OCI-LY3 (cell line): Measurements from ENCODE around the gene USP50.

Experiments used
- EZH2phosphoT487 ChIP-seq: fragments of 200-600 bp; shearing (Covaris generic); IDR thresholded peaks from 2 replicates; pipeline ENCODE4 v1.6.1; 2018; ENCODE audit warnings: antibody characterized with exemption, mixed run types, low read depth
- TF ChIP-seq, protein P1 (sequence below): fragments of 200-600, 300-600 bp; sonication (generic); IDR thresholded peaks from 2 replicates; pipeline ENCODE4 v1.5.1; 2014; ENCODE audit warnings: antibody characterized with exemption, low read length, low read depth

DNA sequence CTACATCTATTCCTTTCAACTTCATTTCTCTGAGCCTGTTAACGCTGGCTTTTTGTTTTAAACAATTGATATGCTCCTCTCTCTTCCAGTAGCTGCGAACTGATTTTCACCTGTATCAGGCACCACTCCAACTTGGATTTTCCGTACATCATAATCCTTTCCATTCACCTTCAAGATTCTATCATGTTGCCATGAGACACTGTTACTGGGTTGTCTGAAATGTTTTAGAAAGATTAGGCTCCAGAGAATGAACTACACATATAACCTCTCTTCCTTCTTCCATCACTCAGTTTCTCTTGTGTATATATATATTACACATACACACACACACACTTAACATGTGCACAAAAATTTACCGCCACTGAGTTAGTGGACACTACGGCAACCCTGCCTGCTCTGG lies at the start of gene USP50:
- TF ChIP-seq, protein P1, sequence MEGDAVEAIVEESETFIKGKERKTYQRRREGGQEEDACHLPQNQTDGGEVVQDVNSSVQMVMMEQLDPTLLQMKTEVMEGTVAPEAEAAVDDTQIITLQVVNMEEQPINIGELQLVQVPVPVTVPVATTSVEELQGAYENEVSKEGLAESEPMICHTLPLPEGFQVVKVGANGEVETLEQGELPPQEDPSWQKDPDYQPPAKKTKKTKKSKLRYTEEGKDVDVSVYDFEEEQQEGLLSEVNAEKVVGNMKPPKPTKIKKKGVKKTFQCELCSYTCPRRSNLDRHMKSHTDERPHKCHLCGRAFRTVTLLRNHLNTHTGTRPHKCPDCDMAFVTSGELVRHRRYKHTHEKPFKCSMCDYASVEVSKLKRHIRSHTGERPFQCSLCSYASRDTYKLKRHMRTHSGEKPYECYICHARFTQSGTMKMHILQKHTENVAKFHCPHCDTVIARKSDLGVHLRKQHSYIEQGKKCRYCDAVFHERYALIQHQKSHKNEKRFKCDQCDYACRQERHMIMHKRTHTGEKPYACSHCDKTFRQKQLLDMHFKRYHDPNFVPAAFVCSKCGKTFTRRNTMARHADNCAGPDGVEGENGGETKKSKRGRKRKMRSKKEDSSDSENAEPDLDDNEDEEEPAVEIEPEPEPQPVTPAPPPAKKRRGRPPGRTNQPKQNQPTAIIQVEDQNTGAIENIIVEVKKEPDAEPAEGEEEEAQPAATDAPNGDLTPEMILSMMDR: no peak
- TF ChIP-seq EZH2phosphoT487: no peak
